GM18858 (cell line): ENCODE measurements around the gene ST8SIA4.

Experiments
- ATAC-seq: cut with Tn5 transposase; IDR thresholded peaks from one replicate; pipeline ENCODE4 v1.9.1; 2021; ENCODE audit not compliant: unreplicated experiment

ST8SIA4 gene

GRCh38 chr5:100832252-100833230, 70.5 kb downstream of the ST8SIA4 start:
- ATAC-seq: no peak

GRCh38 chr5:100828898-100829356, 74.2 kb downstream of the ST8SIA4 start:
- ATAC-seq: no peak

- ATAC-seq: peak; percentile 72
These were observed 74.8 kb downstream of the ST8SIA4 start for GRCh38 chr5:100828071-100828897.

- peak; percentile 15 for ATAC-seq
These were observed 75.6 kb downstream of the ST8SIA4 start for GRCh38 chr5:100827481-100827889.

GRCh38 chr5:100826133-100826532, 76.9 kb downstream of the ST8SIA4 start:
- ATAC-seq: no peak

- ATAC-seq: no peak
These were observed 78.4 kb downstream of the ST8SIA4 start for GRCh38 chr5:100824635-100825034.

- ATAC-seq: no peak
These were observed 79.3 kb downstream of the ST8SIA4 start for GRCh38 chr5:100823812-100824211.

- ATAC-seq: no peak
These were observed 81.3 kb downstream of the ST8SIA4 start for GRCh38 chr5:100821751-100822150.

- peak; percentile 37 for ATAC-seq
These were observed 84.7 kb downstream of the ST8SIA4 start for GRCh38 chr5:100818340-100818739.

- no peak for ATAC-seq
These were observed 99.7 kb downstream of the ST8SIA4 start for GRCh38 chr5:100803397-100803796.

GRCh38 chr5:100802208-100802607, 100.9 kb downstream of the ST8SIA4 start:
- ATAC-seq: no peak

- ATAC-seq: peak; percentile 54
These were observed 102.5 kb downstream of the ST8SIA4 start for GRCh38 chr5:100800562-100800961.

GRCh38 chr5:100799166-100799565, 103.9 kb downstream of the ST8SIA4 start:
- no peak for ATAC-seq

GRCh38 chr5:100797861-100798260, 105.2 kb downstream of the ST8SIA4 start:
- no peak for ATAC-seq

GRCh38 chr5:100796851-100797250, 106.2 kb downstream of the ST8SIA4 start:
- no peak for ATAC-seq

GRCh38 chr5:100794844-100795243, 108.2 kb downstream of the ST8SIA4 start:
- ATAC-seq: no peak

GRCh38 chr5:100794218-100794617, 108.9 kb downstream of the ST8SIA4 start:
- ATAC-seq: no peak

GRCh38 chr5:100792781-100793180, 110.3 kb downstream of the ST8SIA4 start:
- ATAC-seq: no peak

GRCh38 chr5:100791391-100791790, 111.7 kb downstream of the ST8SIA4 start:
- ATAC-seq: no peak

- no peak for ATAC-seq
These were observed 112.1 kb downstream of the ST8SIA4 start for GRCh38 chr5:100790951-100791350.

- ATAC-seq: no peak
These were observed 112.9 kb downstream of the ST8SIA4 start for GRCh38 chr5:100790170-100790665.
